ENCODE results near the gene FBXO10. TPM values are rescaled to one million over a fixed set of nuclear protein-coding genes. Genes with fewer than 3 reads are reported as not detected.
A peak's percentile ranks its signal among the peaks of the same experiment; 100 is the strongest.

FBXO10 gene
- total and polyA plus RNA-seq, 2 donors (not counting 1 experiment from before 2014, with no cell fraction given), result 7.6 to 12.2 TPM

DNA sequence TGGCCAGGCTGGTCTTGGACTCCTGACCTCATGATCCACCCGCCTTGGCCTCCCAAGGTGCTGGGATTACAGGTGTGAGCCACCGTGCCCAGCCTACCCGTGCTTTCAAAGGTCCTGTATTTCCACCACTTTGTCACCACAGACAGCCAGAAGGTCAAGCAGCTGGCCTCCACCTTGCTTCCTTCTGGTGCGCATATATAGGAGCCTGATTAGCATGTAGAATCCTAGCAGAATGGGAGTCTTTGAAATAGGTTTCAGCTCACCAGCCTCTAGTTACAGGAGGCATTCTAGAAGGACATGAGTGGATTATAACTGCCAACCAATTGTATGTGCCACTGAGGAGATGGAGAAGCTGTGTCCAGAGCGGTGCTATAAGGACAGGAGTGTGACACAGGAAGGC is 71.6 kb downstream of the FBXO10 start:
- Histone ChIP-seq H3K79me2 (ENCODE audit: control insufficient read depth, insufficient read depth, low read length) (no peaks in the 10 kb centered on the region), H3K9ac (ENCODE audit: insufficient read depth, low read length) (no peak overlapping the region), H4K20me1 (ENCODE audit: control insufficient read depth, extremely low read depth, insufficient read depth, low read length) (no peaks in the 10 kb centered on the region), H3K27me3 (ENCODE audit: control insufficient read depth, insufficient read depth, low read length) (no peaks in the 10 kb centered on the region), H3K36me3 (ENCODE audit: control insufficient read depth, insufficient read depth, low read length) (peaks cover 20% of the 10 kb centered on the region), H3K4me1 (ENCODE audit: control insufficient read depth, extremely low read depth, insufficient read depth, low read length) (no peaks in the 10 kb centered on the region), H3K27ac (ENCODE audit: insufficient read depth, low read length) (no peak overlapping the region), H3K9me3 (ENCODE audit: control insufficient read depth, insufficient read depth, low read depth, low read length) (no peaks in the 10 kb centered on the region), H3K4me2 (ENCODE audit: extremely low read depth, insufficient read depth, low read length) (no peak overlapping the region), H2AFZ (ENCODE audit: low read length) (no peak overlapping the region), H3K4me3 (replicated peaks in 1 of 4; ENCODE audit: control extremely low read depth in 1 of 4, insufficient read depth in 1 of 4, low read depth in 3 of 4, low read length in 4 of 4) (no peak overlapping the region)
- no peak for DNase-seq (ENCODE audit: low read depth in 2 of 2)
- TF ChIP-seq EZH2 (IDR thresholded peaks at IDR 0.05; ENCODE audit: low read length, missing control alignments), result no peak
- TF ChIP-seq, protein P1, sequence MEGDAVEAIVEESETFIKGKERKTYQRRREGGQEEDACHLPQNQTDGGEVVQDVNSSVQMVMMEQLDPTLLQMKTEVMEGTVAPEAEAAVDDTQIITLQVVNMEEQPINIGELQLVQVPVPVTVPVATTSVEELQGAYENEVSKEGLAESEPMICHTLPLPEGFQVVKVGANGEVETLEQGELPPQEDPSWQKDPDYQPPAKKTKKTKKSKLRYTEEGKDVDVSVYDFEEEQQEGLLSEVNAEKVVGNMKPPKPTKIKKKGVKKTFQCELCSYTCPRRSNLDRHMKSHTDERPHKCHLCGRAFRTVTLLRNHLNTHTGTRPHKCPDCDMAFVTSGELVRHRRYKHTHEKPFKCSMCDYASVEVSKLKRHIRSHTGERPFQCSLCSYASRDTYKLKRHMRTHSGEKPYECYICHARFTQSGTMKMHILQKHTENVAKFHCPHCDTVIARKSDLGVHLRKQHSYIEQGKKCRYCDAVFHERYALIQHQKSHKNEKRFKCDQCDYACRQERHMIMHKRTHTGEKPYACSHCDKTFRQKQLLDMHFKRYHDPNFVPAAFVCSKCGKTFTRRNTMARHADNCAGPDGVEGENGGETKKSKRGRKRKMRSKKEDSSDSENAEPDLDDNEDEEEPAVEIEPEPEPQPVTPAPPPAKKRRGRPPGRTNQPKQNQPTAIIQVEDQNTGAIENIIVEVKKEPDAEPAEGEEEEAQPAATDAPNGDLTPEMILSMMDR (conservative IDR thresholded peaks at IDR 0.05 in 1 of 2, IDR thresholded peaks at IDR 0.05 in 1 of 2; ENCODE audit: low read depth in 1 of 2, low read length in 2 of 2), result no peak

DNA sequence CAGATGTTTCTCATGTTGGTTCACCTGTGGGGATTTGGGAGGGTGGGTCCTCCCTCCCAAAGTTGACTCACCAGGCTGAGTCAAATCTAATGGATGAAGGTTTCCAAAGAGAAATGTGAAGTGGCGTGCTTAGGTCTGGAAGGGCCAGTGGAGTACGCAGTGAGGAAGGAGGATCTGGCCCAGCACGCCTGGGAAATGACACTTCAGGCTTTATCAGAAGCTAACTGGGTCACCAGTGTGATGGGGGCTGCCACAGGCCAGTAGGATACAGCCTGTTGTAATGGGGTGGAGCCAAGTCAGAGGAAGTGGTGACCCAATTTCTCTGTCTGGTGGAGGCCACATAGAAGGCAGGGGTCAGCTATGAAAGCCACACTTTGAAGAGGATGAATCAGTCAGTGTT is 72.4 kb downstream of the FBXO10 start:
- no peaks in the 10 kb centered on the region for H3K79me2 ChIP-seq (ENCODE audit: control insufficient read depth, insufficient read depth, low read length)
- H3K4me3 ChIP-seq (replicated peaks in 1 of 4; ENCODE audit: control extremely low read depth in 1 of 4, insufficient read depth in 1 of 4, low read depth in 3 of 4, low read length in 4 of 4), result no peak overlapping the region
- H3K27me3 ChIP-seq (ENCODE audit: control insufficient read depth, insufficient read depth, low read length), result no peaks in the 10 kb centered on the region
- H3K4me1 ChIP-seq (ENCODE audit: control insufficient read depth, extremely low read depth, insufficient read depth, low read length), result no peaks in the 10 kb centered on the region
- H3K9me3 ChIP-seq (ENCODE audit: control insufficient read depth, insufficient read depth, low read depth, low read length), result no peaks in the 10 kb centered on the region
- H3K27ac ChIP-seq (ENCODE audit: insufficient read depth, low read length), result no peak overlapping the region
- peaks cover 20% of the 10 kb centered on the region for H3K36me3 ChIP-seq (ENCODE audit: control insufficient read depth, insufficient read depth, low read length)
- no peaks in the 10 kb centered on the region for H4K20me1 ChIP-seq (ENCODE audit: control insufficient read depth, extremely low read depth, insufficient read depth, low read length)
- H2AFZ ChIP-seq (ENCODE audit: low read length), result no peak overlapping the region
- no peak overlapping the region for H3K4me2 ChIP-seq (ENCODE audit: extremely low read depth, insufficient read depth, low read length)
- TF ChIP-seq, protein P1 (conservative IDR thresholded peaks at IDR 0.05 in 1 of 2, IDR thresholded peaks at IDR 0.05 in 1 of 2; ENCODE audit: low read depth in 1 of 2, low read length in 2 of 2), result no peak
- no peak for TF ChIP-seq EZH2 (IDR thresholded peaks at IDR 0.05; ENCODE audit: low read length, missing control alignments)
- peak in 1 of 2 donors; percentile 18 for DNase-seq (ENCODE audit: low read depth in 2 of 2)
- H3K9ac ChIP-seq (ENCODE audit: insufficient read depth, low read length), result no peak overlapping the region

DNA sequence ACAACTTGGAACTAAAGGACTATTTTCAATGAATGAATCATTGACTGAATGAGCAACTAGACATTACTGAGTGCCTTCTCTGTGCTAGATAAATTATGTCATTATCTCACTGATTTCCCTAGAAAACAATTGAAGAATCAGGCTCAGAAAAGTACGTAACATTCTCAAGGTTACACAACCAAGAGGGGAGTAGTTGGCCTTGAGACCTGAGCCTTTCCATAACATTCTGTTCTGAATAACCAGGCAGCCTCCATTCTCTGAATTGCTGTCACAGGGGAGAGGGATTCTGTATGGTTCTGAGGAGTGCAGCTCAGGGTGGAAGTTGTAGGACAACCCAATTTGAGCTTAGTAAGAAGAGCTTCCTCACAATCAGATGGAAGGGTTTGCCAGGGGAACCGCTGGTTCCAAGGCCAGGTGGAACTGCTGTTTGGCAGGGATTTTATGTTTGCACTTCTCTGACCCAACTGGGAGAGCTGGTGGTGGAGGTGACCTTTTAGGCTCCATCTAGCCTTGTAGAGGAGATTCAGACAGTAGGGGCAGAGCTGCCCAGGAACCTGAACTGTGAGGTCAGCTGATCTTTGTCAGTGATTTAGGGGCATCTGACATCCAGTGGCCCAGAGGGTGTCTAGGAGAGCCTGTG is 74.1 kb downstream of the FBXO10 start:
- H3K27ac ChIP-seq (ENCODE audit: insufficient read depth, low read length), result no peak overlapping the region
- H3K79me2 ChIP-seq (ENCODE audit: control insufficient read depth, insufficient read depth, low read length), result no peaks in the 10 kb centered on the region
- H4K20me1 ChIP-seq (ENCODE audit: control insufficient read depth, extremely low read depth, insufficient read depth, low read length), result no peaks in the 10 kb centered on the region
- H2AFZ ChIP-seq (ENCODE audit: low read length), result no peak overlapping the region
- no peak overlapping the region for H3K4me2 ChIP-seq (ENCODE audit: extremely low read depth, insufficient read depth, low read length)
- no peak overlapping the region for H3K9ac ChIP-seq (ENCODE audit: insufficient read depth, low read length)
- no peaks in the 10 kb centered on the region for H3K9me3 ChIP-seq (ENCODE audit: control insufficient read depth, insufficient read depth, low read depth, low read length)
- no peaks in the 10 kb centered on the region for H3K4me1 ChIP-seq (ENCODE audit: control insufficient read depth, extremely low read depth, insufficient read depth, low read length)
- TF ChIP-seq, protein P1 (conservative IDR thresholded peaks at IDR 0.05 in 1 of 2, IDR thresholded peaks at IDR 0.05 in 1 of 2; ENCODE audit: low read depth in 1 of 2, low read length in 2 of 2), result no peak
- TF ChIP-seq EZH2 (IDR thresholded peaks at IDR 0.05; ENCODE audit: low read length, missing control alignments), result no peak
- H3K27me3 ChIP-seq (ENCODE audit: control insufficient read depth, insufficient read depth, low read length), result no peaks in the 10 kb centered on the region
- peaks cover 17% of the 10 kb centered on the region for H3K36me3 ChIP-seq (ENCODE audit: control insufficient read depth, insufficient read depth, low read length)
- no peak overlapping the region for H3K4me3 ChIP-seq (replicated peaks in 1 of 4; ENCODE audit: control extremely low read depth in 1 of 4, insufficient read depth in 1 of 4, low read depth in 3 of 4, low read length in 4 of 4)
- DNase-seq (ENCODE audit: low read depth in 2 of 2), result no peak

Measured in fibroblast of lung (primary cell).